A549 (cell line): ENCODE measurements around the gene LHX5. TPM values are rescaled to one million over a fixed set of nuclear protein-coding genes. Genes with fewer than 3 reads are reported as not detected.

Experiments
- ATAC-seq, 2 experiments: fragments of 200-7000 bp in 1 of 2; fragments of >200 bp in 1 of 2; cut with Nextera tagmentation in 1 of 2; cut with Tn5 transposase in 1 of 2; 3 replicates each; pipeline versions ENCODE4 v1.8.0 to v1.9.1; 2018 to 2020; ENCODE audit warnings: mild to moderate bottlenecking in 1 of 2, moderate library complexity in 1 of 2
- CTCF ChIA-PET: fragments of 300-600 bp; sonication (Branson Sonifier 250); formaldehyde crosslinking; extraction: SDS; loops from one replicate; lab custom pipeline; 2021; ENCODE audit warnings: antibody characterized with exemption, inconsistent platforms; lab: Yijun Ruan, JAX
- POLR2A ChIA-PET: fragments of 350-600 bp; formaldehyde crosslinking; extraction: SDS; loops from one replicate; lab custom pipeline; 2021; ENCODE audit warnings: antibody characterized with exemption, inconsistent platforms; lab: Yijun Ruan, JAX
- DNase-seq, 2 experiments: peaks; one replicate each; pipeline versions ENCODE4 v3.0.0 to v3.0.0-alpha.2; 2011 to 2016; ENCODE audit warnings: low read depth in 1 of 2, low spot score in 1 of 2
- FAIRE-seq: peaks from 2 replicates; lab custom pipeline; 2011; peaks lifted over from hg19 to GRCh38; lab: Jason Lieb, UNC
- H3K27ac ChIP-seq, 2 experiments: fragments of >200 bp; sonication (Bioruptor Twin); formaldehyde crosslinking; 3 replicates each; pipeline ENCODE4 v1.5.1; 2016 to 2017
- H3K4me1 ChIP-seq: fragments of >200 bp; sonication (Bioruptor Twin); formaldehyde crosslinking; 3 replicates; pipeline ENCODE4 v1.6.1; 2016
- H3K4me2 ChIP-seq: fragments of >200 bp; sonication (Bioruptor Twin); formaldehyde crosslinking; 3 replicates; pipeline ENCODE4 v1.6.1; 2016
- H3K4me3 ChIP-seq: fragments of >200 bp; sonication (Bioruptor Twin); formaldehyde crosslinking; 3 replicates; pipeline ENCODE4 v1.5.1; 2016
- H3K9me3 ChIP-seq: fragments of >200 bp; sonication (Bioruptor Twin); formaldehyde crosslinking; 3 replicates; pipeline ENCODE4 v1.6.1; 2016
- ATOH8 ChIP-seq: fragments of 250-450 bp; sonication (Bioruptor Pico); IDR thresholded peaks from 2 replicates; pipeline ENCODE4 v1.5.0; 2020; ENCODE audit warnings: low read depth, mild to moderate bottlenecking, moderate library complexity
- CBX8 ChIP-seq: fragments of 200-600 bp; sonication (generic); IDR thresholded peaks from 2 replicates; pipeline ENCODE4 v1.6.1; 2016
- CHD4 ChIP-seq: fragments of 200-600 bp; sonication (generic); IDR thresholded peaks from 2 replicates; pipeline ENCODE4 v1.6.1; 2016; ENCODE audit warnings: antibody characterized with exemption, mild to moderate bottlenecking, borderline replicate concordance
- EHMT2 ChIP-seq: fragments of 200-600 bp; sonication (generic); IDR thresholded peaks from 2 replicates; pipeline ENCODE4 v1.6.1; 2016; ENCODE audit warnings: antibody characterized with exemption, low read depth, mild to moderate bottlenecking, moderate library complexity
- EP300 ChIP-seq, 2 experiments: fragments of >200 bp; sonication (Bioruptor Twin); formaldehyde crosslinking; IDR thresholded peaks; 2 replicates in 1 of 2; 3 replicates in 1 of 2; pipeline ENCODE4 v1.6.1; 2016 to 2017
- ESRRA ChIP-seq: fragments of 150-350 bp; IDR thresholded peaks from 2 replicates; pipeline ENCODE4 v1.6.1; 2014; ENCODE audit warnings: mild to moderate bottlenecking, low read length, borderline replicate concordance
- FOSB ChIP-seq: fragments of 250-450 bp; sonication (Bioruptor Pico); IDR thresholded peaks from 2 replicates; pipeline ENCODE4 v1.5.0; 2020; ENCODE audit warnings: mild to moderate bottlenecking, moderate library complexity
- FOXS1 ChIP-seq: fragments of 250-450 bp; sonication (Bioruptor Pico); IDR thresholded peaks from 2 replicates; pipeline ENCODE4 v1.5.0; 2020; ENCODE audit warnings: mild to moderate bottlenecking, moderate library complexity
- HOXA7 ChIP-seq: fragments of 250-450 bp; sonication (Bioruptor Pico); IDR thresholded peaks from 2 replicates; pipeline ENCODE4 v1.5.0; 2020; ENCODE audit warnings: mild to moderate bottlenecking, moderate library complexity
- JUNB ChIP-seq: fragments of >200 bp; sonication (Bioruptor Twin); formaldehyde crosslinking; IDR thresholded peaks from 2 replicates; pipeline ENCODE4 v1.6.1; 2016
- KDM5A ChIP-seq: fragments of 200-600 bp; sonication (generic); IDR thresholded peaks from 2 replicates; pipeline ENCODE4 v1.6.1; 2016; ENCODE audit warnings: antibody characterized with exemption, mild to moderate bottlenecking
- MAFK ChIP-seq: fragments of 450-650 bp; IDR thresholded peaks from 2 replicates; pipeline ENCODE4 v1.6.1; 2014; ENCODE audit not compliant: partially characterized antibody
- MAX ChIP-seq: IDR thresholded peaks from 2 replicates; pipeline ENCODE4 v1.6.1; 2012
- MAZ ChIP-seq: fragments of 150-350 bp; IDR thresholded peaks from 2 replicates; pipeline ENCODE4 v1.6.1; 2014; ENCODE audit warnings: antibody characterized with exemption, low read depth, low read length, borderline replicate concordance
- NR3C1 ChIP-seq: fragments of >200 bp; sonication (Bioruptor Twin); formaldehyde crosslinking; IDR thresholded peaks from 3 replicates; pipeline ENCODE4 v1.6.1; 2017
- POLR2AphosphoS2 ChIP-seq: conservative IDR thresholded peaks from 2 replicates; pipeline ENCODE4 v1.6.1; 2012; ENCODE audit warnings: low read length, improper control_type of control experiment, inconsistent platforms
- RAD21 ChIP-seq, 2 experiments: fragments of >200 bp in 1 of 2; sonication (Bioruptor Twin) in 1 of 2; formaldehyde crosslinking in 1 of 2; IDR thresholded peaks in 1 of 2; conservative IDR thresholded peaks in 1 of 2; 2 replicates in 1 of 2; 3 replicates in 1 of 2; pipeline ENCODE4 v1.6.1; 2012 to 2018; ENCODE audit warnings: inconsistent platforms in 1 of 2
- RNF2 ChIP-seq: fragments of 200-600 bp; sonication (generic); IDR thresholded peaks from 2 replicates; pipeline ENCODE4 v1.6.1; 2016; ENCODE audit warnings: low read depth, mild to moderate bottlenecking, antibody characterized with exemption, moderate library complexity, borderline replicate concordance
- SREBF2 ChIP-seq: fragments of 450-650 bp; IDR thresholded peaks from 2 replicates; pipeline ENCODE4 v1.6.1; 2014; ENCODE audit warnings: mild to moderate bottlenecking, moderate library complexity
- TFCP2L1 ChIP-seq: fragments of 250-450 bp; sonication (Bioruptor Pico); IDR thresholded peaks from 2 replicates; pipeline ENCODE4 v1.5.0; 2021; ENCODE audit warnings: mild to moderate bottlenecking
- TP53 ChIP-seq: fragments of 250-450 bp; sonication (Bioruptor Pico); IDR thresholded peaks from 2 replicates; pipeline ENCODE4 v1.5.0; 2021; ENCODE audit warnings: mild to moderate bottlenecking, moderate library complexity
- USF2 ChIP-seq: fragments of 450-650 bp; IDR thresholded peaks from 2 replicates; pipeline ENCODE4 v1.6.1; 2014; ENCODE audit warnings: antibody characterized with exemption
- ZFP36 ChIP-seq: fragments of 450-650 bp; IDR thresholded peaks from 2 replicates; pipeline ENCODE4 v1.6.1; 2014; ENCODE audit warnings: borderline replicate concordance; ENCODE audit not compliant: partially characterized antibody
- WGBS: methylation state at CpG from one replicate; pipeline ENCODE4 v1.1.6; 2017; ENCODE audit errors: missing lambda C conversion rate; 5-methylcytosine and 5-hydroxymethylcytosine counted together
- polyA plus RNA-seq, 4 experiments: library from polyadenylated mRNA; depleted of rRNA in 3 of 4; stranded (reverse); fragments of >200 nt; fragmentation: RNase III in 1 of 4; extraction: RNeasy Plus Mini Kit Qiagen cat#74134 plus additional on column Dnase treatment in 1 of 4; gene quantifications; 2 replicates in 3 of 4; 3 replicates in 1 of 4; pipeline ENCODE4 v1.2.3, GENCODE V29; 2011 to 2017
- TF ChIP-seq, protein P1 (sequence below): fragments of 200-600 bp; sonication (generic); IDR thresholded peaks from 2 replicates; pipeline ENCODE4 v1.6.1; 2016; ENCODE audit warnings: antibody characterized with exemption, mild to moderate bottlenecking, moderate library complexity

LHX5 gene
- polyA plus RNA-seq, 2 of the 4 experiments (the other 2 are of a cell fraction) = not detected

- ATAC-seq (peak in 1 of 2 experiments; percentile 16; a peak in 3 of 6 replicates), DNase-seq (peak in 1 of 2 experiments; percentile 44), FAIRE-seq (no peak)
- no peaks in the 10 kb centered on the region for H3K9me3 ChIP-seq
- H3K4me3 ChIP-seq = no peak overlapping the region
- ChIA-PET CTCF (interaction anchor here (1.3 to 2.2 kb wide), 3 partner anchors 11 to 445 kb away, joined by 3 to 6 read pairs (median 4); no protein-coding TSS in a partner anchor), POLR2A (no interaction called here)
- WGBS = 17% methylated on average over 25 of the region's 78 CpGs
- TF ChIP-seq KDM5A (no peak), RAD21 (conservative IDR thresholded peaks at IDR 0.05 in 1 of 2, IDR thresholded peaks at IDR 0.05 in 1 of 2) (no peak), EP300 (IDR thresholded peaks at IDR 0.05) (no peak), TP53 (no peak), MAFK (no peak), JUNB (no peak), FOSB (CRISPR knock-in tag) (no peak), HOXA7 (CRISPR knock-in tag) (no peak), EHMT2 (no peak), CHD4 (no peak), CBX8 (no peak), NR3C1 (no peak), RNF2 (no peak), SREBF2 (no peak), ZFP36 (no peak), MAZ (no peak)
- TF ChIP-seq, protein P1, sequence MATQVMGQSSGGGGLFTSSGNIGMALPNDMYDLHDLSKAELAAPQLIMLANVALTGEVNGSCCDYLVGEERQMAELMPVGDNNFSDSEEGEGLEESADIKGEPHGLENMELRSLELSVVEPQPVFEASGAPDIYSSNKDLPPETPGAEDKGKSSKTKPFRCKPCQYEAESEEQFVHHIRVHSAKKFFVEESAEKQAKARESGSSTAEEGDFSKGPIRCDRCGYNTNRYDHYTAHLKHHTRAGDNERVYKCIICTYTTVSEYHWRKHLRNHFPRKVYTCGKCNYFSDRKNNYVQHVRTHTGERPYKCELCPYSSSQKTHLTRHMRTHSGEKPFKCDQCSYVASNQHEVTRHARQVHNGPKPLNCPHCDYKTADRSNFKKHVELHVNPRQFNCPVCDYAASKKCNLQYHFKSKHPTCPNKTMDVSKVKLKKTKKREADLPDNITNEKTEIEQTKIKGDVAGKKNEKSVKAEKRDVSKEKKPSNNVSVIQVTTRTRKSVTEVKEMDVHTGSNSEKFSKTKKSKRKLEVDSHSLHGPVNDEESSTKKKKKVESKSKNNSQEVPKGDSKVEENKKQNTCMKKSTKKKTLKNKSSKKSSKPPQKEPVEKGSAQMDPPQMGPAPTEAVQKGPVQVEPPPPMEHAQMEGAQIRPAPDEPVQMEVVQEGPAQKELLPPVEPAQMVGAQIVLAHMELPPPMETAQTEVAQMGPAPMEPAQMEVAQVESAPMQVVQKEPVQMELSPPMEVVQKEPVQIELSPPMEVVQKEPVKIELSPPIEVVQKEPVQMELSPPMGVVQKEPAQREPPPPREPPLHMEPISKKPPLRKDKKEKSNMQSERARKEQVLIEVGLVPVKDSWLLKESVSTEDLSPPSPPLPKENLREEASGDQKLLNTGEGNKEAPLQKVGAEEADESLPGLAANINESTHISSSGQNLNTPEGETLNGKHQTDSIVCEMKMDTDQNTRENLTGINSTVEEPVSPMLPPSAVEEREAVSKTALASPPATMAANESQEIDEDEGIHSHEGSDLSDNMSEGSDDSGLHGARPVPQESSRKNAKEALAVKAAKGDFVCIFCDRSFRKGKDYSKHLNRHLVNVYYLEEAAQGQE = no peak
- no peak overlapping the region for H3K27ac ChIP-seq
- H3K4me2 ChIP-seq = peak overlapping the region; percentile 29
- peaks cover 30% of the 10 kb centered on the region for H3K4me1 ChIP-seq
These were observed 3.9 kb downstream of the LHX5 start for GRCh38 chr12:113467502-113468364.

GRCh38 chr12:113467142-113467501, 4.5 kb downstream of the LHX5 start:
- Histone ChIP-seq H3K4me2 (peak overlapping the region; percentile 29; the same call in 2 of the 3 replicates), H3K27ac (no peak overlapping the region), H3K9me3 (no peaks in the 10 kb centered on the region)
- ATAC-seq (no peak), FAIRE-seq (no peak)
- TF ChIP-seq FOSB (CRISPR knock-in tag) (no peak), MAX (no peak), ZFP36 (no peak), POLR2AphosphoS2 (no peak), ESRRA (no peak), TFCP2L1 (no peak), FOXS1 (no peak), JUNB (no peak), MAZ (no peak), ATOH8 (CRISPR knock-in tag) (no peak), USF2 (no peak)
- TF ChIP-seq, all 56 proteins: peak for 0
- H3K4me3 ChIP-seq = no peak overlapping the region
- peaks cover 30% of the 10 kb centered on the region for H3K4me1 ChIP-seq
- no peak for DNase-seq
- 76% methylated on average over 26 of the region's 31 CpGs for WGBS
- POLR2A ChIA-PET = no interaction called here
- CTCF ChIA-PET = interaction anchor here (1.3 kb wide), 1 partner anchor 445 kb away, joined by 4 read pairs; no protein-coding TSS in a partner anchor
